Measurements from ENCODE around the gene ZNF629. TPM values are rescaled to one million over a fixed set of nuclear protein-coding genes. Genes with fewer than 3 reads are reported as not detected.
A peak's percentile ranks its signal among the peaks of the same experiment; 100 is the strongest.

ZNF629 gene
- total RNA-seq, 1 donor from 2014 or later, result 16.5 TPM

DNA sequence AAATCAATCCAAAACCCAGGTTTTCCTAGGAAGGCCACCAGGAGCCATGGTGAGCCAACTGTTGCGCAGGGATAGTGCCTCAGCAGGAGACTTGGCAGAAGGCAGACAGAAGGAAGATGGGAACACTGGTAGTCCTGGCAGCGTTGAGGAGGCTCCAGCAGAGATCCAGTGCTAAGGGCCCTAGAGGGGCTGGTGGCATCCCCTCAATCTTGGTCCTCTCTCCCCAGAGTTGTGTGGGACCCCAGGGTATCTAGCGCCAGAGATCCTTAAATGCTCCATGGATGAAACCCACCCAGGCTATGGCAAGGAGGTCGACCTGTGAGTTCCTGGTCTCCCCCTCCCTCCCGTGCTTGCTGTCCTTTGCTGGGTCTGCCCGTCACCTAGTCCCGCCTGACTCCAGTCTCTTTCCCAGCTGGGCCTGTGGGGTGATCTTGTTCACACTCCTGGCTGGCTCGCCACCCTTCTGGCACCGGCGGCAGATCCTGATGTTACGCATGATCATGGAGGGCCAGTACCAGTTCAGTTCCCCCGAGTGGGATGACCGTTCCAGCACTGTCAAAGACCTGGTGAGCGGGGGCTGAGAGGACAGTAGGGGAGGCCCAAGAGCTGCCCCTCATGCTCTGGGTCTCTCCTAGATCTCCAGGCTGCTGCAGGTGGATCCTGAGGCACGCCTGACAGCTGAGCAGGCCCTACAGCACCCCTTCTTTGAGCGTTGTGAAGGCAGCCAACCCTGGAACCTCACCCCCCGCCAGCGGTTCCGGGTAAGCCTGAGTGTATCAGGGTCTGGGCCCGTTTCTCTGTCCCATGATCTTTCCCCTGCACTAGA lies 30.8 kb downstream of the ZNF629 start:
- DNase-seq, result no peak
- intact Hi-C loops (cut with DNase I), result no loop called here
- ATAC-seq (ENCODE audit: poor library complexity), result no peak

GRCh38 chr16:30753596-30753995 lies 33.4 kb downstream of the ZNF629 start:
- intact Hi-C loops (cut with DNase I), result no loop called here
- ATAC-seq (ENCODE audit: poor library complexity), result no peak
- DNase-seq, result no peak

GRCh38 chr16:30750876-30751465 lies 36.0 kb downstream of the ZNF629 start:
- ATAC-seq (ENCODE audit: poor library complexity), result no peak
- intact Hi-C loops (cut with DNase I), result no loop called here
- DNase-seq, result no peak

GRCh38 chr16:30750201-30750600 lies 36.8 kb downstream of the ZNF629 start:
- DNase-seq (no peak), ATAC-seq (ENCODE audit: poor library complexity) (no peak)
- intact Hi-C loops (cut with DNase I), result no loop called here

DNA sequence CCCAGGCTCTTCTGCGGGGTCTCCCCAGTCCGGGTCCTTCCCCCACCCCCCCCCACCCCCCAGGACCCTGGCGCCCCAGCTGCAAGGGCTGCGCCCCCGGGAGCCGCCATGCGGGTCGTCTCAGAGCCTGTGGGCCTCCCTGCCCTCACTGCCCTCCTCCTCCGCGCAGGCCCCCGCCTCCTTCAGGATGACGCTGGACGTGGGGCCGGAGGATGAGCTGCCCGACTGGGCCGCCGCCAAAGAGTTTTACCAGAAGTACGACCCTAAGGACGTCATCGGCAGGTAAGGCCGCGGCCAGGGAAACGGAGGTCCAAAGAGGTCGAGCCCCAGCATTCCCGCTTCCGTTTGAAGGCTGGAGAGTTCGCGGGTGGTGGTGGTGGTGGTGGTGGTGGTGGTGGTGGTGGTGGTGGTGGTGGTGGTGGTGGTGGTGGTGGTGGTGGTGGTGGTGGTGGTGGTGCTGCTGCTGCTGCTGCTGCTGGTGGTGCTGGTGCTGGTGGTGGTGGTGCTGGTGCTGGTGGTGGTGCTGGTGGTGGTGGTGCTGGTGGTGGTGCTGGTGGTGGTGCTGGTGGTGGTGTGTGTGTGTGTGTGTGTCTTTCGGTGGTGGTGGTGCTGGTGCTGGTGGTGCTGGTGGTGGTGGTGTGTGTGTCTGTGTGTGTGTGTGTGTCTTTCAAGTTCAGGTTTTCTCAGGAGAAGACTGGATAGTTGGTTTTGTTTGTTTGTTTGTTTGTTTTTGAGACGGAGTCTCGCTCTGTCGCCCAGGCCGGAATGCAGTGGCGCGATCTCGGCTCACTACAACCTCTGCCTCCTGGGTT lies 38.2 kb downstream of the ZNF629 start:
- intact Hi-C loops (cut with DNase I), result no loop called here
- peak; percentile 36 for ATAC-seq (ENCODE audit: poor library complexity)
- DNase-seq, result peak; percentile 68

- ATAC-seq (ENCODE audit: poor library complexity) (peak; percentile 97), DNase-seq (peak; percentile 100)
- intact Hi-C loops (cut with DNase I), result no loop called here
Measured at GRCh38 chr16:30747799-30748633, 39.0 kb downstream of the ZNF629 start, which contains the start of gene PHKG2. TSS of gene PHKG2 (plus strand) at chr16:30748425. CDS start at chr16:30748821, 396 bp downstream.

DNA sequence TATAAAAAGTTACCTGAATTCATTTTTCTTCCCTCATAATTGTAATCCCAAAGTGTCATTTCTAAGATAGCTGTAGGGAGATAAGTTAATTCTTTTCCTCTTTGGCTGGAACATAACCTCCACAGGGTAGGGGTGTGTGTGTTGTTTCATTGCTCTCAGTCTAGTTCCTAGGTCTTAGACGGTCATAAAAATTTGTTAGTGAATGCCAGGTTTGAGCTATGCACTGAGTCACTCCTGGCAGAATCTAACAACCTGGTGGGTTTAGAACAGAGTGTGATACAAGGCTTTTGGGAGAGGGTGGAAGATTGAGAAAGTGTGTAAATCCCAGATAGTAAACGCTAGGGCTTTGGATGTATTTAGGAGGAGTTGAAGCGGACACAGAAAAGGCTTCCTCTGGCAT lies 39.7 kb downstream of the ZNF629 start:
- intact Hi-C loops (cut with DNase I), result no loop called here
- ATAC-seq (ENCODE audit: poor library complexity) (no peak), DNase-seq (no peak)

- ATAC-seq (ENCODE audit: poor library complexity), result no peak
Measured at GRCh38 chr16:30746638-30747175, 40.3 kb downstream of the ZNF629 start.

GRCh38 chr16:30745082-30745481 lies 41.9 kb downstream of the ZNF629 start:
- intact Hi-C loops (cut with DNase I), result no loop called here
- DNase-seq (no peak), ATAC-seq (ENCODE audit: poor library complexity) (no peak)

More at GRCh38 chr16:30746638-30747175, 40.3 kb downstream of the ZNF629 start:
- DNase-seq, result no peak
- intact Hi-C loops (cut with DNase I), result no loop called here

DNA sequence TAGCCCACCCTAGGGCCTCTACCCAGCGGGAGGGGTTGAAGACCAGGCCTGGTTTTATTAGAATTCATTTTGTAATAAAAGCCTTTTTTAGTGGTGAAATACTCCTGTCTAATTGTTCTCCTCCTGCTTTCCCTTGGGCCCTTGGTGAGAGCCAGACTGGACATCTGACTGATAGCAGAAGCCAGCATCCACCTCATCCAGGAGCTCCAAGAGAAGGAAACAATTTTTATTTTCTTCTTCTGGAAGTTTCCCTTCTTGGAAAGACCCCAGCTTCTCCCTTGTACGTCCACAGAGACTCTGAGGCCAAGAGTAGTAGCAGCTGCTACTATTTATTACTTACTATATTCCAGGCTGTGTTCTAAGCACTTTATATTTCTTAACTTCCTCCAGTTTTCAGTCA lies 42.8 kb downstream of the ZNF629 start:
- DNase-seq (no peak), ATAC-seq (ENCODE audit: poor library complexity) (peak; percentile 8)
- intact Hi-C loops (cut with DNase I), result no loop called here

DNA sequence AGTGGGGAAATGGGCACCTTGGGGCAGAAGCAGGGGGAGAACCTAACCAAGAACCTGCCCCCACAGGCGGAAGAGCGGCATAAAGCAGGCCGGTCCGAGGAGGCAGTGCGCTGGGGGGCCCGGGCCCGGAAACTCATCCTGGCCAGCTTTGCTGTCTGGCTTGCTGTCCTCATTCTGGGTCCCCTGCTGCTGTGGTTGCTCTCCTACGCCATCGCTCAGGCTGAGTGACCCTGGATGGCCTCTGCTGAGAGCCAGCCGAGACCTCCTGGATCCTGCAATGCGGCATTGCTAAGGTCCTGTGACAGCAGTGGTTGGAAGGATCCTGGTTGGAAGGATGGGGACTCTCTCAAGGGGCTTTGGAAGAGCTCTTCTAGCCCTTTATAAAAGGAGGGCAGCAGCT lies 43.3 kb downstream of the ZNF629 start:
- peak; percentile 18 for ATAC-seq (ENCODE audit: poor library complexity)
- intact Hi-C loops (cut with DNase I), result no loop called here
- DNase-seq, result peak; percentile 72

DNA sequence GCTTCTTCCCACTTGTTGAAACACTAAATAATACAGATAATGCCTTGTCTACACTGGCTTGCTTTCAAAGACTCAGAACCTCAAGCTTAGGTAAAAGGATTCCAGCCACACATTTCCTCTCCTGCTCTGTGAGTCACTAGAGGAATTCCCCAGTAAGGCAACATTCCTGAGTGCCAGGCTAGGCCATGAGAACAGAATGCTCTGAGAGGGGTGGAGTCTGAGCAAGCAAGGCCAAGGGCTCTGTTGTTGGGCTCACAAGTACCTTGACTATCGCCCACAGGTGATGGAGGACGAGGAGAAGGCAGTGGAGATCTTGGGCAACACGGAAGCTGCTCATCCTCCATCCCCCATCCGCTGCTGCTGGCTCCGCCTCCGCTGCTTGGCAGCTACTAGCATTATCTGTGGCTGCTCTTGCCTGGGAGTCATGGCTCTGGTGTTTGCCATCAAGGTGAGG lies 45.5 kb downstream of the ZNF629 start:
- intact Hi-C loops (cut with DNase I), result no loop called here
- ATAC-seq (ENCODE audit: poor library complexity), result no peak
- DNase-seq, result no peak

- peak; percentile 78 for ATAC-seq (ENCODE audit: poor library complexity)
- peak; percentile 88 for DNase-seq
- intact Hi-C loops (cut with DNase I), result no loop called here
Measured at GRCh38 chr16:30740364-30741251, 46.4 kb downstream of the ZNF629 start.

GRCh38 chr16:30738984-30739951 lies 47.7 kb downstream of the ZNF629 start:
- DNase-seq (no peak), ATAC-seq (ENCODE audit: poor library complexity) (no peak)
- intact Hi-C loops (cut with DNase I), result no loop called here

DNA sequence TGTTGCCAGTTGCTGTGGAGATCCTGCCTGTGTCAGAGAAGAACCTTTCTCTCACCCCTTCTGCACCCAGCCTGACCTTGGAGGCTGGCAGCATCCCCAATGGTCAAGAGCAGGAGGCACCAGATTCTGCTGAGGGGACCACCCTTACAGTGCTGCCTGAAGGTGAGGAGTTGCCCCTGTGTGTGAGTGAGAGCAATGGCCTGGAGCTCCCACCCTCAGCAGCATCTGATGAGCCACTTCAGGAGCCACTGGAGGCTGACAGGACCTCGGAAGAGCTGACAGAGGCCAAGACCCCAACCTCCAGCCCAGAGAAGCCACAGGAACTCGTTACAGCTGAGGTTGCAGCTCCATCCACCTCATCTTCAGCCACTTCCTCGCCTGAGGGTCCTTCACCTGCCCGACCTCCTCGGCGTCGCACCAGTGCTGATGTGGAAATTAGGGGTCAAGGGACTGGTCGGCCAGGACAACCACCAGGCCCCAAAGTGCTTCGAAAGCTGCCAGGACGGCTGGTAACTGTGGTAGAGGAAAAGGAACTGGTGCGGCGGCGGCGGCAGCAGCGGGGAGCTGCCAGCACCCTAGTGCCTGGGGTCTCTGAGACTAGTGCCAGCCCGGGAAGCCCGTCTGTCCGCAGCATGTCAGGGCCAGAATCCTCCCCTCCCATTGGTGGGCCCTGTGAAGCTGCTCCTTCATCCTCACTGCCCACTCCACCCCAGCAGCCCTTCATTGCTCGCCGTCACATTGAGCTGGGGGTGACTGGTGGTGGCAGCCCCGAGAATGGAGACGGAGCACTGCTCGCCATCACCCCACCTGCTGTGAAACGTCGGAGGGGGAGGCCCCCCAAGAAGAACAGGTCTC lies 49.0 kb downstream of the ZNF629 start:
- intact Hi-C loops (cut with DNase I), result no loop called here
- no peak for ATAC-seq (ENCODE audit: poor library complexity)
- DNase-seq, result no peak

Data from Right ventricle myocardium superior (tissue), 1 donor.